ENCODE data around the gene ZC3H18.
"Not testable (repeated sequence)": the region's sequence is repeated elsewhere in the genome, so short reads cannot be mapped to it uniquely, and the experiment has no call there.

ZC3H18 gene

DNA sequence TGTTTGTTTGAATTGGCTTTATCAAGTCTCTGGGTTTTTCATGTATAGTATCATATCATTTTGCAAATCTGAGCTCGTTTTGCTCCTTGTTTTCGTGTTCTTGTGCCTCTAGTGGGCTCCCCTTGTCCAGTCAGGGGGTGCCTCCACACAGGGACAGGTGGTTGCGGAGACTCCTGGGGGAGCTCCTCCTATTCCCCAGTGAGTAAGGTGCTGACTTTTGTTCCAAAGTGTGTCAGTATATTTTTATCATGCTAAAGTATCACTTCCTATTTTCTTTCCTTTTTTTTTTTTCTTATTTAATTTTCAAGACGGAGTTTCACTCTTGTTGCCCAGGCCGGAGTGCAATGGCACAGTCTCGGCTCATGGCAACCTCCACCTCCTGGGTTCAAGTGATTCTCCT, 37.9 kb downstream of the ZC3H18 start:
- no peak for DNase-seq

- DNase-seq: not testable (repeated sequence)
These were observed 39.2 kb downstream of the ZC3H18 start for GRCh38 chr16:88609426-88609825.

DNA sequence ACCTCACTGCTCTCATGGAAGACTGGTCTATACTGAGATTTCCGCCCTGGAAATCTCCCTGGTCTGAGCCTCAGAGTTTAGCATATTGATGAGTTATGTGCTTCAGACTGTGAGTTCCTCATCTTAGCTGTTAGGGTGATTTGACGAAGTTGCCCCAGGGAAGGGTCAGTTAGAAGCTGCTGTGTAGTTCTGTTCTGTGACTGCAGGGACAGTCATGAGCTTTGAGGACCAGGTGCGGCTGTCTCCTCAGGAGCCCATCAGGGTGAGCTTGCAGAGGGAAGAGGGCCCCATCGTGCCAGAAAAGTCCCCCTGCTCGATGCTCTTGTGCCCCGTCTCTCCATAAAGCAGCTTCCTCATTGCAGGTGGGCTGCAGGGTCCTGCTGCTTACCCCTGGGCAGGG, 39.9 kb downstream of the ZC3H18 start:
- no peak for DNase-seq

- no peak for DNase-seq
These were observed 41.0 kb downstream of the ZC3H18 start for GRCh38 chr16:88610909-88611812.

DNA sequence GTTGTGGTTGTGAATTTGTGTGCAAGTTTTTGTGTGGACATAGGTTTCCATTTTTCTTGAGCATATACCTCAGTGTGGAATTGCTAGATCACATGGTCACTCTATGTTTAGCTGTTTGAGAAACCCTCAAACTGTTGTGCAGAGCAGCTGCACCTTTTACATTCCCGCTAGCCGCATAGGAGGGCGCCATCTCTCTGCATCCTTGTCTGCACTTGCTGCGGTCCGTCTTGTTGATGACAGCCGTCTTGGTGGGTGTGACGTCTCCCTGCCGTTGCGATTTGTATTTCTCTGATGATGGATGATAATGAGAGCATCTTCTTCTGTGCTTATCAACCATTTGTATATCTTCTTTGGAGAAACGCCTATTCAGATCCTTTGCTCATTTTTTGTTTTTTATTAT, 43.1 kb downstream of the ZC3H18 start:
- no peak for DNase-seq

DNA sequence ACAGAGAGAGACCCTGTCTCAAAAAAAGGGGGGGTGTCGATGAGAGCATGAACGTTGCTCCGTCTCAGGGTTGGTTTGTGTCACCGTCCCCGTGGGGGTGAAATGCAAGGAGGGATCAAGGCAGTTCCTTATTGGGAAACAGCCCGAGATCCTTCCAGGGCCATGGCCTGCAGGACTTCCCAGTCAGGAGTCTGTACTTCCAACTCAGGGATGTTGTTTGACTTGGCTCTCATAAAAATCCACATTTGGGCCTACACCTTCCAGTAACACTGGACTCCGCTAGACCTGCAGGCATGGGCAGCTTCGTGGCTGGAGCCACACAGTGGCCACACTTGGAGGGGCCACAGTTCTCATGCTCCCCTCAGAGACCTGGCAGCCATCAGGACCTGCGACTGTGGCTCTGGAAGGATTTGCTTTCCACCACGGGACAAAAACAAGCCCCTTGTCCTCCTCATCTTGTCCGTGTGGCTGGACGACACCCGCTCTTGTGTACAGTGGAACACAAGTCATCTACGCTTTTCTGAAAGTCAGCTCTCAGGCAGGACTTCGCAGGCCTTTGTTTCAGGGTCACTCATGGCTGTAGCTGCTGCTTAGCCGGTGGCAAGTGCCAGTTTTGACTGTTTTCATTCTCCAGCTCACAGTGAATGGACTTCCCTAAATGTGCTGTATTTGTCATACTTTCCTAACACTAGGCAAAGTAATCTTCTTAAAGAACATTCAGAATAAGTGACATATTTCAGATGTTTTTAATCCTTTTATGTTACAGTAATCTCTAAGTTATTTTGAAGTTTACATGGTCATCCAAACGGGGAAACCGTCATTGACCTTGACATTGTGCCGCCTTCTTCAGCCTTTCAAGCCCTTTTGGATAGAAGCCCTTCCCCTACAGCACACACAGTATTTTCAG, 44.0 kb downstream of the ZC3H18 start:
- no peak for DNase-seq

DNA sequence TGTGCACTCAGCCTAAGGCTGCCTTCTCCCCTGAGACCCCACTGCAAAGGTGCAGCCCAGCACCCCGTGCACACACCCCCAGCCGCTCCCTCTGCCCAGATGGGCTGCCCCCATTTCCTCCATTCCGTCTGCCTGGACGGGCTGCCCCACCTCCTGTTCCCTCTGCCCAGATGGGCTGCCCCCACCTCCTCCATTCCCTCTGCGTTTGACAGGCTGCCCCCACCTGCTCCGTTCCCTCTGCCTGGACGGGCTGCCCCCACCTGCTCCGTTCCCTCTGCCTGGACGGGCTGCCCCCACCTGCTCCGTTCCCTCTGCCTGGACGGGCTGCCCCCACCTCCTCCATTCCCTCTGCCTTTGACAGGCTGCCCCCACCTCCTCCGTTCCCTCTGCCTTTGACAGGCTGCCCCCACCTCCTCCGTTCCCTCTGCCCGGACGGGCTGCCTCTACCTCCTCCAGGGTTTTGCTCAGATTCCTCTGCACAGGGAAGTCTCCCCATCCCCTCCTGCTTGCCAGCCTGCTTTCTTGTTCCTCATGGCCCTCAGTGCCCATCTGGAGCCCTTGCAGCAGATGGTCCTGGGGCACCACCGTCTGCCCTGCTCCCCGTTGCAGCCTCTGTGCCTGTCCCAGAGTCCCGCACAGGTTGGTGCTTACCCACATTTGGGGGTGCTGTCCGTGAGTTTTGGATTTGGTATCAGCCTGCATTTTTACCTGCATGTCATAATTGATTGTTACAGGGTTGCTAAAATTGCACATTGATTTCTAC, 44.8 kb downstream of the ZC3H18 start:
- no peak for DNase-seq

DNA sequence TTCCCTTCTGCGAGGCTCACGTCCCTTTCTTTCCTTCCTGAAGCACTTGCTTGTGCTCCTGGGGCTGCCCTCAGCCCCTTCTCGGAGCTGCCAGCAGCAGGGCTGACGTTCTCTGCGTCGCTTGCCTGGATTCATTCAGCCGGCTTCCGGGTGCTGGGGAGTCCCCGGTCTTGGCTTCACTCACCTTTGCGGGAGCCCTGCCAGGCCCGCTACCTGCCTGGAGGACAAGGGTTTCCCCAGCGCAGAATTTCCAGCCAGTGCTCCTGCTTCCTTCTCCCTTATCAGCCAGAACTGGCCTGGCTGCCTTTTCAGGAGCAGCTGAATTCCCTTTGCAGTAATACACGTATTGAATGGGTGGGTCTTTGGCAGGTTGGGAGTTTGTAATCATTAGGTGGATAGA, 46.1 kb downstream of the ZC3H18 start:
- no peak for DNase-seq

- no peak for DNase-seq
These were observed 46.5 kb downstream of the ZC3H18 start for GRCh38 chr16:88616736-88617135.

GRCh38 chr16:88617268-88618031, 47.2 kb downstream of the ZC3H18 start:
- no peak for DNase-seq

DNA sequence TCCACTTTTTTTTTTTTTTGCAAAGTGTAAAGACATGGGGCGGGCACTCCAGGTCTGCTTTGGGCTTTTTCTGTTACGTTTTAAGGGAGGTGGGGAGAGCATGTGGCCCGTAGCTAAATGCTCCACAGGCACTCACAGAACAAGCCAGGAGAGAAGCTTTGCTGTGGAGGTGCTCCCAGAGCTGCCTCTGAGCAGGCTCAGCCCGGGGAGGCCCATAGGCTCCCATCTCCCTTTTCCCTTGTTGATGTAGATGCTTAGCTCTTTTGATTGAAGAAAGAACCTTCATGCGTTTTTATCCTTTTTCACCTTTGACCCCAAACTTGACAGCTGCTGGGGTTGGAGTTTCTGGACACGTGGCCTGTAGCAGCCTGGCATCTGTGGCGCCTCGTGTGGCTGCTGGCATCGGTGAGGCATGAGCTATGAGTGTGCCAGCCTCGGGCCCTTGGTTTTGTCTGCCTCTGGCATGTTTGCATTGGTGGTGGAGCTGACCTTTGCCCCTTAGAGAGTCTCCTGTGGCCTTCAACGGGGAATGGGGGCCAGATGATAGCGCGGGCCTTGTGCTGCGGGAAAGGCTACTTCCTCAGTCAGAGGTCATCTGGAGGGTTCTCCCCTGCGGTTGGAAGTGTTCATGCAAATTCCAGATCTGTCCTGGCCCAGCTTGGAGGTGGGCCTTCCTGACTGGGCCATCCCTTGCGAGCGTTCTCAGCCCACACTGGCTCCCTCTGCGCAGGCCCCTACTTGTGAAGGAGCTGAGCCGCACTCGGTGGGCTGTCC, 48.2 kb downstream of the ZC3H18 start:
- peak in 1 of 5 experiments; percentile 29 for DNase-seq

DNA sequence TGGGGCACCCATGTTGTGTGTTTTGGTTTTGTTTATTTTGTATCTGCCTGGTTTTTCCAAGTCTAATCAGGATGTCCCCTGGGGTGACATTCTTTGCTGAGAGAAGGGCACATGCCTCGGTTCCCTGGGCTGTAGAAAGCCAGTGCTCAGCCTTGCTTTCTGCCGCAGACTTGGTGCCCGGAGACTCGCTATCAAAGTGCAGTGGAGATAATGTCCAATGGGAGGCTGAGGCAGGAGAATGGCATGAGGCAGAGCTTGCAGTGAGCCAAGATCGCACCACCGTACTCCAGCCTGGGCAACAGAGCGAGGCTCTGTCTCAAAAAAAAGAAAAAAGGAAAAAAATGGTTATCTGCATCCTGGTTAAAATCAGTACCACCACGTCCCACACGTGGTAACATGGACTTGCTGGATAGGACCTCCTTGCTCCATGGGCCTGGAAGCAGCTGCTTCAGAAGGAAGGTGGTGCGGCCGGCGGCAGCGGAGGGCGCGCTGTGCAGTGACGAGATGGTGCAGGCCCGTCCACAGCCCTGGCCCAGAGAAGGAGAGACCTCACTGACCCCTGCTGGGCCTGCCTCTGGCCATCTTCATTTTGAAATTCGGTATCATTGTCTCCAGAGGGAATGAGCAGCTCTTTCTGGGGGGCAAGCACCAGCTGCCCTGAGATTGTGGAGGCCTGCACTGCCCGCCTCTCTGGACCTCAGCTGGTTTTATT, 48.9 kb downstream of the ZC3H18 start:
- no peak for DNase-seq

GRCh38 chr16:88619859-88620815, 49.9 kb downstream of the ZC3H18 start:
- peak in 4 of 5 experiments; percentile 32 to 99 (median 84) for DNase-seq

DNA sequence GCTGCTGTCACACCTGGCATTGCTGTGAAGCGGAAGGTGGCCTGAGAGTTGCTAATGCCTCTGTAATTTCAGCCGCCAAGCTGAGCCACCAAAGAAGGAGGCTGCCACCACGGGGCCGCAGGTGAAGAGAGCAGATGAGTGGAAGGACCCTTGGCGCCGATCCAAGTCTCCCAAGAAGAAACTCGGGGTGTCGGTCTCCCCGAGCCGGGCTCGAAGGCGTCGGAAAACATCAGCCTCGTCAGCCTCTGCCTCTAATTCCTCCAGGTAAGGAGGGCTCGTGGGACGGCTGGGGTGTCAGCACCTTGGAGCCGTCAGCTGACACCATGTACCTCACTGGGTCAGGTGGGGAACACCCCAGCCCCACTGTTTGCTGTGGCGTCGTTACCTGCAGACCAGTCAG, 51.9 kb downstream of the ZC3H18 start:
- no peak for DNase-seq

GRCh38 chr16:88622866-88623265, 52.7 kb downstream of the ZC3H18 start:
- DNase-seq: no peak

DNA sequence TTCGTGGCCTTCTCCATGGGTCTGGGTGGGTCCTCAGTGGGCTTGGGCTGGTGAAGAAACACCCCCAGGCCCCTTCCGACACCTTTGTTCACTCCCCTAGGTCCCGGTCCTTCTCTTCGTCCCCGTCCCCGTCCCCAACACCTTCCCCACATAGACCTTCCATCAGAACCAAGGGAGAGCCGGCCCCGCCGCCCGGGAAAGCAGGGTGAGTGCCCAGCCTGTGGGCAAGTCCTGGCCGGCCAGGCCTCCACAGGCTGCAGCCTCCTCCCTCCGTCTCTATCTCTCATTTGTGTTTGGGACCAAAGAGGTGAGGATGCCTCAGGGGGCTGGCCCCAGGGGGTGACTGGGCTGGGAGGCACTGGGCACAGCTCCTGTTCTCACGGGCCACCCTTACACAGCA, 53.7 kb downstream of the ZC3H18 start:
- DNase-seq: no peak

- DNase-seq: no peak
These were observed 54.3 kb downstream of the ZC3H18 start for GRCh38 chr16:88624481-88624880.

DNA sequence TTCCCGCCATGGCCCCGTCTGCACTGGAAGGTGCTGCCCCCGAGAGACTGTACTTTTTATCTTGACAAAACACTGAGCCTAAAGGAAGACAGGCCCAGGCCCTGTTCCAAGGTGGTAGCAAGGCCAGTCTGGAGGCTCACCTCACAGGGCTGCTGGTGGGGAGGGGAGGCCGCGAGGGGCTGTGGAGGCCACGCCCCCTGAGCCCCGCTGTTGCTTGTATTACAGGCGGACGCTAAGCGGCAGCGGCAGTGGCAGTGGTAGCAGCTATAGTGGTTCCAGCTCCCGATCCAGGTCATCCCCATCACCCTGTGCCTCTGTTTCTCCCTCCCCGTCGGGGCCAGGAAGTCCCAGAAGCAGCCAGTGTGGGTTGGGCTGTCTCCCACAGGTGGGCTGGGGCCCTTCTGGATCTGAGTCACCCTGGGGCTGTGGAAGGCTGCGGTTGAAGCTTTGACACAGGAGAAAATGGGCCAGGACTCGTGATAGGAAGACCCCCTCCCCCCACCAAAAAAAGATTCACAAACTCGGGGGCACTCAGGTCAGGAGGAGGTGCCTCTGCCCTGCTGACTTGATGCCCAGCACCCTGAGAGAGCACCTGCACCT, 54.9 kb downstream of the ZC3H18 start:
- peak in 1 of 5 experiments; percentile 75 for DNase-seq

GRCh38 chr16:88626646-88627045, 56.4 kb downstream of the ZC3H18 start:
- no peak for DNase-seq

Measured in T-helper 2 cell (primary cell).